CD4-positive, alpha-beta T cell treated with Interleukin-10 for 1 hour (primary cell): ENCODE measurements around the gene PABPC1L.
A peak's percentile ranks its signal among the peaks of the same experiment; 100 is the strongest.

Source experiments
- DNase-seq: peaks from one replicate; pipeline ENCODE4 v3.0.0-alpha.2; 2020

Gene PABPC1L

DNA sequence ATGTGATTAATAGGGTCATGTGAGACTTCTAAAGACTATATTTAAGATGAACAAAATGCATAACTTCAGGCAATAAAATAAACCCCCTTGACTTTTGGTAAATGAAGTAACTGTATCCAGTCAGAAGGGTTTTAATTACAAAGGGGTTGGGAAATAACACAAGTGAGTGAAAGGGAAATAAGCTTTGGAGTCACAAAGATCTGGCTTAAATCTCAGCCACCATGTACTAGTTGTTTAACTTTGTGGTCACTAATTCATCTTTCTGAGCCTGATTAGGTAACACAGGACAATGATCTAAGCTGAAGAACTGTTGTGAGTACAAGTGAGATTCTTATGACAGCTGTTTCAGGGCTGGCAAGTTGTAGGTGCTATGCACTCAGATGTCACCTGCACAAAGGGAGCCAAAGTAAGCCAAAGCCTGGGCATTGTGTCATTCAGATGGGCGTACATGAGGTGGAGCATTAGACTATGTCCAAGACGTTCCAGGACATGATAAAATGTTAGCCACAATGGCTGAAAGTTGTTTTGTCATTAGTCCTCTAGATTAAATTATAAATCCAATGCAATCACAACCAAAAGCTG lies 36.5 kb downstream of the PABPC1L start:
- no peak for DNase-seq

DNA sequence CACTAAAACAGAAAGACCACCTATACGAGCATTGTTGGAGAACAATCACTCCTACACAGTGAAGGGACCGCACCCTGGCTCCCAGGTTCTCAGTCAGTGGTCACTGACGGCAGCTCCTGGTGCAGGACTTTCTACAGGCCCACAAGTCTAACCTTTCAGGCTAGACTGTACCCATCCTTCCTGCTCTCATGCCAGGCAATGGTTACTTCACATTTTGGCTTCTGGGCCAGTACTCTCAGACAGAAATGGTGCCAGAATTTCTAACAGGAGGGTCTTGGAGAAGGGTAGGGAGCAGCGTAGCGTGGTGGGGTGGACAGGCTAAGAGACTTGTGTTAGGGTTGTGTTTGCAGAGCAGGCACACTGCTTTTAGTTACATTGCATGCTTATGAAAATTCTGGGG lies 38.2 kb downstream of the PABPC1L start:
- DNase-seq = no peak

DNA sequence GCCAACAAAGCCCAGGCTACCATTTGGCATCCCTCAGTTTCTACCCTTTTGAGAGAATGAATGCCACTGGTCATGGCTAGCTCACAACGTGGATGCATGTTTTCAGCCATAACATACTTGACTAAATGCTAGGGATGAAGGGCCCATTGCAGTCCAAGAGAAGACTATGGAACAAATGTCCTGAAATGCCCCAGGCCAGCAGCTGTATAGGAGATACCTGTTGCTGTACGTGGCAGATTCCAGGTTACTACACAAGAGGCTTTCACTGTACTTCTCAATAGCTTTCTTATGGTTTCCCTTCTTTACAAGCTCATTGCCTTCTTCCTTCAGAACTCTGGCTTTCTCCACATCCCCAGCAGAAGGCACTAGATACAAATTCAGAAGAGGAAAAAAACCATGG lies 38.7 kb downstream of the PABPC1L start:
- DNase-seq = no peak

DNA sequence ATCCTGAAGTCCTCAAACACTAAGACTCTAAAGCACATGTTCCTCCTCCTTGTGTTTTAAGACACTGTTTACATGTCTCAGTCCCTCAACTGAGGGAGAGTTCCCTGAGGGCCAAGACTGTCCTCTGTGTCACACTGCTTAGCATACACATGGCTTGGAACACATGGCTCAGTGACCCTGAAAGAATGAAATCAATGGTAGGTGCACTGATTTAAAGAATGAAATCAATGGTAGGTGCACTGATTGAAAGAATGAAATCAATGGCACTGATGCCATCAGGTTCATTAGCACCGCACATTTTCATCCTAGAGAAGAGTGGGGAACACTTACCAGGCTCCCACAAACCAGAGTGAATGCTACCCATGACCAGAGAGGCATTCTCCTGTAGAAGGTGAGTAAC lies 40.5 kb downstream of the PABPC1L start:
- DNase-seq = no peak

DNA sequence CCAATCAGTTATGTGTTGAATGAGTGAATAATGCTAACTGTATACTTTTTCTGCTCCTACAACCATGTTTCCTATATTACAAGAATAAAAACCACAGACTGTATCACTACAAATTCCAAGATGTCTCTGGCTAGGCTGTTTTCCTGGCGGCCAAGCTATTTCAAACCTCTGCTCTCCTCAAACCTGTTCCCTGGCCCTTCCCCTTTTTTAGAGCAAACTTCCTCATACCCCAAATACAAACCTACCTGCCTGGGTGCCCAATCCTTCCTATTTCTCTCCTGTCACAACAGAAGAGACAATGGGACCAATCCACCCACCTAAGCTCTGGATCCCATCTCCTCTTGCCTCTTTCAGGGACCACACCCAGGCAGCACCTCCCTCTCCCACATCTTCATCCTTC lies 42.9 kb downstream of the PABPC1L start:
- no peak for DNase-seq

DNA sequence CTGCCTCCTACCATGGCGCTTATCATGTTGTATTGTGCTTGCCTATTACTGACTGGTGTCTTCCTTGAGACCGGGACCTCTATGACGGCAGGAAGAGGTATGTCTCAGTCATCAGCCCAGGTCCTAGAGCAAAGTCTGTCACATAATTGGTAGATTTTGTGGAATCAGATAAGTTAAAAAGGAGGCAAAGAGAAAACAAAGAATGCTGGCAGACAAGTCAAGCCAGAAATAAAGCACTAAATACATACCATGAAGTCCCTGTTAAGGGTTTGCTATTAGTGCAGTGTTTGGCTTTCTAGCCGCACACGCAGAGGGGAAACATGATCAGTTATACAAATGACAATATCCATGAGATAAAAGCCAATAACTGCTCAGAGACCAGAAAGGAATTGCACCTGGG lies 44.4 kb downstream of the PABPC1L start:
- no peak for DNase-seq

DNA sequence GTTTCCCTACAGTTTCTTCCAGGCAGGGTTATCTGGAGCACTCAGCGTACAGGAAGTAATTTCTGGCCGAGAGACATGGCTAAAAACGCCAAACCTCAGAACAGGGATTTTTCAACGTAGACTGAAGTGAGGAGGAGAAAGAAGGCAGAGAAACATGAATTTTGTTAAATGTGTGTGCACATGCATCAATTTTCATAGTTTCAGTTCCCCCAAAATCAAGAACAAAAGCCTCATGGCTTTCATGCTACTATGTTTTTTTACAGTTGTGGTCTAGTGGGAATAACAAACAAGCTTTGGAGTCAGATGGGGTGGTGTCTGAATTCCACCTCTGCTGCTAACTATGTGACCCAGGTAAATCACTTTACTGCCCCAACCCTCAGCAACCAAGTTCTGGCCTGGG lies 45.4 kb downstream of the PABPC1L start:
- no peak for DNase-seq

DNA sequence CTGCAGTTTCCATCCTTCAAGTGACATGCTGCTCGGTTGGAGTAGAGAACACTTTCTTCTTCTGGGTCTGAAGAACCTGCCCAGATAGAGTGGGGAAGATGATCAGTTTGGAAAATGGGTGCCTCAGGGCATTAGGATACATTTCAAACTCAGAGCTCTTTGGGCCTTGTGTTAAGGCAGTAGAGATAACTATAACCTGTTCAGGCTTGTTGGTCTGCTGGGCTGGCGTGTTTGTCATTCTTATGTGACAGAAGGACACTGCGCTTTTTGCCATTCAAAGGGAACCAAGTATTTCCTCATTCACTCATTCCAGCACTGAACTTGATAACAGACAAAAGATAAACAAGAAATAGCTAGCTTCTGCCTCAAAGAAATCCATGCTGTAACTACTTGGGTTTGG lies 46.5 kb downstream of the PABPC1L start:
- DNase-seq = no peak

DNA sequence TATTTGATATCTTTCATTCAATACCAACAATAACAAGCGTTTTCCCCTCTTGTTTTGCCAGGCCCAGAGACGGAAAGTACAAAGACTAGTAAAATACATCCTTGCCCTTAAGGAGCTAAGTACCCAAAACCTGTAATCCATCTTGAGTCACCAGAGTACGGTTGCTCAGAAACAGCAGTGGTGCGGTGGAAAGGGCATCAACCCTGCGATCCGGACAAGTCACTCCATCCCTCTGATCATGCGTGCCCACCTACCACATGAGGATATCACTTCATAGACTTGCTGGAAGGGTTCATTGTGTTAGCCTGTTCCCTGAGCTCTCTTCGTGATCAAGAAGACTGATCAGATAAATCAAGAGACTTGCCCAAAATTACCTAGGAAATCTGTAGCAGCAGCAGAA lies 48.4 kb downstream of the PABPC1L start:
- DNase-seq = no peak

DNA sequence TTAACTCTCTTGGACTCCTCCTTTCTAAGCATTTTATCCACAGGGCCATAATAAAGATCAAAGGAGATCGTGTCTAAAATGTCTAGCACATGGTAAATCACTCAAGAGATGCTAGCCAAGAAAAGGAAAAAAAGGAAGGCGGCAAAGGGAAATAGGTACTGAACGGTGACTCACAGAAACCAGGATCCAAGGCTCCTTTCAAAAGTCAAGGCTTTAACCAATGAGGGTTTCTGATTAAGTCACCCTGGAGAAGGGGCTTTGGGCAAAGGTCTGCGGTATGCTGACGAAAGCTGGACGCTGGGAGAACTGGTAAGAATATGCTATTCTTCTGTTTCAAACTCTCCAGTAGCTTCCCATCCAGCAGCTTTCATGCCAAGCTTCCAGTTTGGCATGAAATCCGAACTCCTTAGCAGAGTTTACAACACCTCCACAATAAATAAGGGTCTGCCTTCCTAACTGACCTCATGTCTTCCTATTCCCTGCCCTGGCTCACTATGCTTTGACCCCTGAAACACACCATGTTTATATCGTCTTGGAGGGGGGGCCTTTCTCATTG lies 49.3 kb downstream of the PABPC1L start:
- no peak for DNase-seq

DNA sequence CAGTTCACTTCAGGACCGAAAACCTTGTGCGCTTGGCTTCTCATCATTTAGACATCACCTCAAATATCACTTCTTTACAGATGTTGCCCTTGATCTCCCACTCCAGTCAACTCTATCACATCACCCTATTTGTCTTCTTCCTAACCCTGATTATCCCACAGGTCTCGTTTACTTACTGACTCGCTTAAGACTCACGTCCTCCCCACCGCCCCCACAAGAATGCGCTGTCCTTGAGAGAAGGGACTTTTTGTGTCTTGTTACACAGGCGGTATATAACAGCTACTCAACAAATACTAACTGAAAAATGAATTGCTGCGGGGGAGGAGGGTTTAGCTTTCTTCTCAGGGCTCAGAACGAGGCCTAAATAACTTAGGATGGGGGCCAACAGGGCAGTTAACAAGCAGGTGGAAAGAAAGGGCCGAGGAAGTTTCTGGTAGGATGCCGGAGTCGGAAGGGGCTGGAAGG lies 49.8 kb downstream of the PABPC1L start:
- peak; percentile 58 for DNase-seq

DNA sequence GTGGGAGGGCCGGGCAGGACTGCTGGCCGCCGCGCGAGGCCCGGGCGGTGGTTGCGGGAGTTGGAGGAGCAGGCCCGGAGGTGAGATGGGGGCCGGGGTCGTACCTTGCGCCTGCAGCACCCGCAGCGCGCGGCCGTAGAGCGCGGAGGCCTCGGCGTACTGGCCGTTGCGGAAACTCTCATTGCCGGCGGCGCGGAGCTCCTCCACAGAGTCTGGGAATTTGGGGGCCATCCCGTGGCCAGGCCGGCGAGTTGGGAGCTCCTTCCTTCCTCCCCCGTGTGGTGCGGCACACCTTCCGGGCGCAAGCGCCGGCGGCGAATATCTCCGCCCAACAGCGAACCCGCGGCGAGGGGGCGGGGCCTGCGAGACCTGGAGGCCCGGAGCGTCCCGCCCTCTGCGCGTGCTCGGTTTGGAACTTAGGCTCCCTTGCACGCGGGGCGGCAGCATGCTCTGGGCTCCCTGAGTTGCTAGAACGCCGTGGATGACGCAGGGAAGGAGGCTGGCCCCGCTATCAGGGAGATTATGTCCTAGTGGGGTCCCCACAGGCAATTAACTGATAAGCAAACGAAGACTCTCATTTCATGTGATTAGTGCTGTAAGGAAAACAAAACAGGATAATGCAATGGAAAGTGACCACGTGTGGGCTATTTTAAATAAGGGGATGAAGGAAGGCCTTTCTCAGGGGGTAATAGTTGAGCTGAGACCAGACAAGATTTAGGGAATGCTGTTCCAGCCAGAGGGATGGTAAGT lies 50.4 kb downstream of the PABPC1L start, which contains the start of gene TOMM34:
Gene TOMM34 (minus strand): TSS at position 295 of the 750 bp plus-strand sequence. CDS start 64 bp downstream, at position 231.
- DNase-seq = peak; percentile 92

DNA sequence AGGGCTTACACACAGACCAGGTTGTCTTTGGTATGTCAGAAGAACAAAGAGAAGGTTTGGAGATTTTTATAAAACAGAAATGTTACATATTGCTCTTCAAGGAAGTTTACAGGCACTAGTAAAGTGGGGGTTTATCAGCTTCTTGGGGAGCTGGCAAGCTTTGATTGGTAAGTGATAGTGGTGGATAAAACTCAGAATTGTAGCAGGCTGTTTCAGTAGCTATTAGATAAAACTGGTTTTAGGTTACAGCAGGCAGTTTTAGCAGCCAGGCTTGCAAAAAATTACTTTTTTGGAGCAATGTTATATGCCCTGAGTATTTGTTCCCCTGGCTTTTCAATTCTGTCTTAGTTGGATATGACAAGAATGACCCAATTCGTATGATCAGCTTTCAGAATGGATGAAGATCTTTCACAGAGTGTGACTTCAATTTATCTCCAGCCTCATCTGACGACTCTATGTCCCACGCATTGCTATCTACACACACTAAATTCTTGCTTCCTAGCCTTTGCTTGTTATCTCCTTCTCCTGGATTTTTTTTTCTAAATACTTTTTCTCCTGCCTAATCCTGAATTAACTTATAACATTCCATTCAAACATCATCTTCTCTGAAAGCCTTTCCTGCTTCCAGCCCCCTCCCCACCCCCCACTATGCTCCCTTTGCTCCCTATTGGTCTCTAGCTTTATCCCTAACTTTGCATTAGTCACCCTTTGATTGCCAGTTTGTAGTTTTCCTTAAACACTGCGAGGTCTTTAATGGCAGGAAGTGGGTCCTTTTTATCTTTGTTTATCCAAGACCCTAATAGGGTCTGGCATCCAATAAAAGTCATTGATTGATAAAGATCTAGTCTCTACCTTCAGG lies 51.4 kb downstream of the PABPC1L start:
- DNase-seq = no peak

DNA sequence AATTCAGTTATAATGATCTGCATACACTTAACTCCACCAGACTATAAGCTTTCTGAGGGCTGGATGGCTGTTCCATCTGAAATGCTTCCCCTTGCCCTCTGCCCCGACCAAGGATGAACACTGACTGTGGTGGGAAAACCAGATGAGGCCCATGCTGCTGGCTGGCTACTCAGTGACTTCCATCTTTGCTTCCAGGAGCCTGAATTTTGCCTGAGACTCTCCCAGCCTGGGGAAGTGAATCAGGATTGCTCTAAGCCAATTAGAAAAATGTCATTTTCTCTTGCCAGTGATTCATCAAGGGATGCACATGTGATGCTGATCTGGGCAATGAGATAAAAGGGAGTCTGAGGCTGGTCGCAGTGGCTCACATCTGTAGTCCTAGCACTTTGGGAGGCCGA lies 52.0 kb downstream of the PABPC1L start:
- no peak for DNase-seq

DNA sequence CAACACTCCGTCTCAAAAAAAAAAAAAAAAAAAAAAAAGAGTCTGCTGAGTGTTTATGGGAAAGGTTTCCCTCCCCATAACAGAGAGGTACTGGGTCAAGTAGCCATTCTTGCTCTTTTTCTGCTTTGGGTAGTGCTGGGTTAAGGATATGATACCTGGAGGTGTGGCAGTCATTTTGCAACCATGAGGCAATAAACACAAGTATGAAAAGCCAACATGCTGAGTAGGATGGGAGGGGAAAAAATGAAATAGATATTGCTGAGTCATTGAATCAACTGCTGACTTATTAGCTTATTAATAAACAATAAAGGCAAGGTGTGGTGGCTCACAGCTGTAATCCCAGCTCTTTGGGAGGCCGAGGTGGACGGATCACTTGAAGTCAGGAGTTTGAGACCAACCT lies 52.6 kb downstream of the PABPC1L start:
- DNase-seq = no peak

DNA sequence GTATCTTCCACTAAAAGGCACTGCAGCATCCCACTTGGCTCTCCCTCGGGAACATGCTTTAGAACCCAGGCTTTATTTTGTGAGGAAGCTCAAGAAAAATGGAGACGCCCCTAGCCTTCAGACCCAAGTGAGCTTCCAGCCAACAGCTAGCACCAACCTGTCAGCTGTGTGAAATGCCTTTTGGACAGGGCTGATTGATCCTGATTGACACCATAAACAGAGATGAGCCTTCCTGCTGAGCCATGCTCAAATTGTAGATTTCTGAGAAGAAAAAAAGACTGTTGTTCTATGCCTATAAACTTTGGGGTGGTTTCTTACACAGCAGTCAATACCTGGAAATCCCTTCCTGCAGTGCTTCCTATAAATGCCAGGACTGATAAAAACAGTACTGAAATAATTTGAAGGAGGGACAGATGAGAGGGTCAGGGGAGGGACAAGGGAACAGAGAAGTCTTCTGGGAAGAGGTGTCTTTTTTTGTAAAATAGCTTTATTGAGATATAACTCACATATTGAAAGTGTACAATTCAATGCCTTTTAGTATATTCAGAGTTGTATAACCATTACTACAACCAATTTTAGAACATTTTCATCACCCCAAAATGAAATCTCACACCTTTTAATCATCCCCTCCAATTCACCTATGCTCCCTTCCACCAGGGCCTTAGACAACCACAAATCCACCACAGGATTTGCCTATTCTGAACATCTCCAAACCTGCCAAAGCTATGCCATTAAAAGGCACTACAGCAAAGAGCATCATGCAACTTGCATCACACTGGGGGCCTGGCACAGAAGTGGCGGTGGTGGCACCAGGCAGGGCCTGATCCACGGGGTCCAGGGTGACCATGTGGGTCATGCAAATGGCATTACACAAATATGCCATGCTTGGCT lies 53.7 kb downstream of the PABPC1L start:
- no peak for DNase-seq

DNA sequence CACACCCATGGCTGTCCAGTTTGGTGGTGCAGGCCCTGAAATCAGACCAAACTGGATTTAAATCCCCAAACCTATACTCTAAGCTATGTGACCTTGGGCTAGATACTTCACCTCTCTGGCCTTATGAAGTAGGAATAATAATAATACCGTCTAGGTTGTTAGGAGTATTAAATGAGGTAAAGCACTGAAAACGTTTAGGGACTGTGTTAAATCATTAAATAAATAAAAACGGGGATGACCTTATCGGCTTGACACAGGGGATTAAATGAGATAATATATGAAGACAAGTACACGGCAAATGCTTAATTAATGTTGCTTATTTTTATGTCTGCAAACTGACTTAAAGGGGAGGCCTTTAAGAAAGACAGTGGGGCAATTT lies 55.8 kb downstream of the PABPC1L start:
- no peak for DNase-seq

DNA sequence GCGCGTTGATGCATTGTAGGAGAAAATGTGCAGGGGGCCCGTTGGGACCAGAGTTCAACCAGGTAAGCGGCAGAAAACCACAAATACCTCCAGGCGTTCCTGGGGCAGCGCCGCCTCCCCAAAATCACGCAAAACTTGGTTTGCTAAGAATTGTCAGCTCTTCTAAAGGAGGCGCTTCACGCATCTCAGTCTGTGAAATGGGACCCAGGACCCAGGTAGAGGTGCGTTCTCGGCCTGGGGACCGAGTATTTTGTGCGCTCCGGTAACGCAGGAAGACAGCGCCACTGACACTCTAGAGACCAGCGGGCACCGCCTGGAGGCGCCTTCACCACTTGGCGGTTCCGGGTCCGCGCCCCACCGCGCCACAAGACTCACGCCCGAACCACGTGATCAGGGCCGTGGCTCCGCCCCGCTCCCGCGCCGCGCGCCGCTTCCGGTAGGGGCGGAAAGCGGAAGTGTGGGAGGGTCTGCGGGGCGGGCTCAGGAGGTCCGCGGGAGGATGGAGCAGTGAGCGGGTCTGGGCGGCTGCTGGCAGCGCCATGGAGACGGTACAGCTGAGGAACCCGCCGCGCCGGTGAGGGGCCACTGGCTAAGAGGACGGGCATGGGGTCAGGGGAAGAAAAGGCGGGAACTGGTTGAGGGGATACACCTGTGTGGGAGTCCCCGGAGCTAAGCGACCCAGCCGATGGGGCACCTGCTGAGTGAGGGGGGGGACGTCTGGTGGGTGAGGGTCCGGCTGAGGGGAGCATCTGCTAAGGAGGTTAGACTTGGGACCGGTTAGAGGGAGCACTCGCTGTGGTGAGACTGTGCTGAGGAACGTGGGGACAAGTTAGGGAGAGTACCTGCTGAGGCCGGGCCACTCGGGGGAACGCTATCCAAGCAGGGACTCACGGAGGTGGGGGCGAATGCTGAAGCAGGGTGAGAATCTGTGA lies 56.4 kb downstream of the PABPC1L start, which contains the start of gene STK4:
Gene STK4 (plus strand): TSS at position 483 of the 932 bp plus-strand sequence. CDS start 57 bp downstream, at position 540.
- peak; percentile 96 for DNase-seq

DNA sequence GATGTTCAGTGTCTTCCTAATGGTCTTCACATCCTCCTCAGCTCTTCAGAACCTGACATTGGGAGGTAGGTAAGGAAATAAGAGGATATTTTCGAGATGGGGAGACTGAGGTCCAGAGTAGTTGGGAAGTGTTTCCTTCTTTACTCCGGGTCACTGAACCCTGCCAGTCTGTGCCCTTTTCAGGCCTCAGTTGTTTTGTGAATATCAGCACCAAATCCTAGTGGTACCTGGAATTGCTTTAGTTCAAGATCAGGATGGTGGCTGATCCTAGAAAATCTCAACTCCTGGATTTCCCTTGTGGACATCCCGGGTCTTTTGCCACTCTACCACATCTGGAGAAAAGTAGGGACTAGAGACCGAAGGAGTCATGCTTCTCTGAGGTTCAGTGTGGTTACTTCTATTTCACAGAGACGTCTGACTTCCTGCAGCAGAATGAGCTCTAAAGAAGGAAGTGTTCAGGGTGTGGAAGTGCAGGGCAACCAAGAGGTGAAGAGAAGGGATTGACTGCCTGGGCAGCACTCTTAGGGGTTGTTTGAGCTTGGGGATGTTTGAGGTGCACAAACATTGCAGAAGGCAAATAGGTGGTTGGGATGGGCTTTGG lies 57.4 kb downstream of the PABPC1L start:
- peak; percentile 70 for DNase-seq

DNA sequence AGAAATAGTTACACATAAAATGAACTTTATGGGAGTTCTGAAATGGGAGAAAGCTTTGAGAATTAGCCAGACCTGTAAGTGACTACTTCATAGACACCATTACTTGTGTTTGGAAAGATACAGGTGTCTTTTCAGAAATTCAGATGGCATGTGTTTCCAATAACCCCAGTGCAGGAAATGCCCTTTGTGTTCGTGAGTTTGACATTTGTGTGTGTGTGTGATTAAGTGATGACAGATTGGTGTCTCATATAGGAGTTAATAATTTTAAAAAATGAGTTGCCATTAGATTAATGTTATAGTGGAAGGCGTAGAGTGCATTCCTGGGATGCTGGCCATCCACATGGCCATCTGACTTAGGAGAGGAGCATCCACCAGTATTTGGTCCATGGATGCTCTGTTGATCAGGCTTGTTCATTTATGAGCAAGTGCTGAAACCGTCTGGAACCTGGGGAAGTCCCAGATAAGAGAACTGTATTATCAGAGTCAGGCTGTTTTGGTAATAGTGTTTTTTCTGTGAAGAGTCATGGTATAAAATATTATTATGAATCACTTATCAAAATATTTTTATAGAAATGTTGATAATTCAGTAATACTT lies 59.5 kb downstream of the PABPC1L start:
- peak; percentile 64 for DNase-seq
